Sigmoid colon (tissue), 7 donors: ENCODE measurements around the gene TMEM143. TPM values are rescaled to one million over a fixed set of nuclear protein-coding genes. Genes with fewer than 3 reads are reported as not detected.

Source experiments
- DNase-seq: peaks from one replicate; pipeline ENCODE4 v3.0.0-alpha.2; 2019
- H3K27ac ChIP-seq, 4 donors: fragments of 200-600 bp; sonication (generic); one replicate each; pipeline ENCODE4 v1.5.1; 2016 to 2019; ENCODE audit warnings: mild to moderate bottlenecking in 1 of 4
- H3K27me3 ChIP-seq, 3 donors: fragments of 200-600 bp; sonication (generic); one replicate each; pipeline ENCODE4 v1.5.1; 2019; ENCODE audit warnings: mild to moderate bottlenecking in 1 of 3
- H3K36me3 ChIP-seq, 4 donors: fragments of 200-600 bp; sonication (generic); one replicate each; pipeline ENCODE4 v1.5.1; 2016 to 2019
- H3K4me1 ChIP-seq, 4 donors: fragments of 200-600 bp; sonication (generic); one replicate each; pipeline ENCODE4 v1.5.1; 2017 to 2019
- H3K4me3 ChIP-seq, 4 donors: fragments of 200-600 bp; sonication (generic); one replicate each; pipeline ENCODE4 v1.5.1; 2017 to 2019; ENCODE audit warnings: mild to moderate bottlenecking in 2 of 4, moderate library complexity in 1 of 4
- H3K9me3 ChIP-seq, 4 donors: fragments of 200-600 bp in 3 of 4; sonication (generic) in 3 of 4; one replicate each; pipeline versions ENCODE4 v1.5.1 to v1.6.1; 2013 to 2019
- EP300 ChIP-seq, 4 donors: sonication (generic); formaldehyde crosslinking; IDR thresholded peaks; one replicate each; pipeline ENCODE4 v1.6.1; 2017; ENCODE audit warnings: antibody characterized with exemption in 4 of 4
- POLR2A ChIP-seq, 2 donors: fragments of 450-650 bp; IDR thresholded peaks; one replicate each; pipeline ENCODE4 v1.6.1; 2016; ENCODE audit warnings: antibody characterized with exemption in 2 of 2, mild to moderate bottlenecking in 2 of 2, moderate library complexity in 2 of 2
- POLR2AphosphoS5 ChIP-seq, 4 donors: sonication (generic); formaldehyde crosslinking; IDR thresholded peaks; one replicate each; pipeline ENCODE4 v1.6.1; 2017; ENCODE audit warnings: antibody characterized with exemption in 4 of 4
- WGBS, 2 donors: extraction: QIAGEN DNeasy Blood & Tissue Kit; methylation state at CpG; one replicate each; pipeline ENCODE4 v1.1.7; 2013; 5-methylcytosine and 5-hydroxymethylcytosine counted together
- intact Hi-C: fragments of 100-400 bp; cut with DNase I; formaldehyde crosslinking; loops from one replicate; pipeline ENCODE4 v1.15.1; 2023
- polyA plus RNA-seq, 3 donors: library from polyadenylated mRNA; stranded (reverse); fragments of 200-250 nt; gene quantifications; one replicate each; pipeline ENCODE4 v1.2.3, GENCODE V29; 2013
- total RNA-seq, 4 donors: library from RNA; depleted of rRNA; stranded (reverse); fragments of >200 nt; gene quantifications; one replicate each; pipeline ENCODE4 v1.1.0, GENCODE V29; 2016
- TF ChIP-seq, protein P1 (sequence below), 4 experiments: fragments of 450-650 bp in 3 of 4; fragments of 200-600 bp in 1 of 4; IDR thresholded peaks; one replicate each; pipeline ENCODE4 v1.5.1; 2016 to 2019; ENCODE audit warnings: antibody characterized with exemption in 4 of 4, mild to moderate bottlenecking in 3 of 4, moderate library complexity in 2 of 4
- donor health status: healthy with polysubstance abuse.
- donor health status: Bipolar disorder and iron deficiency.
- donor health status: healthy.

TMEM143 gene
- total and polyA plus RNA-seq, 7 donors: 4.2 to 8.9 (median 6.8) TPM

DNA sequence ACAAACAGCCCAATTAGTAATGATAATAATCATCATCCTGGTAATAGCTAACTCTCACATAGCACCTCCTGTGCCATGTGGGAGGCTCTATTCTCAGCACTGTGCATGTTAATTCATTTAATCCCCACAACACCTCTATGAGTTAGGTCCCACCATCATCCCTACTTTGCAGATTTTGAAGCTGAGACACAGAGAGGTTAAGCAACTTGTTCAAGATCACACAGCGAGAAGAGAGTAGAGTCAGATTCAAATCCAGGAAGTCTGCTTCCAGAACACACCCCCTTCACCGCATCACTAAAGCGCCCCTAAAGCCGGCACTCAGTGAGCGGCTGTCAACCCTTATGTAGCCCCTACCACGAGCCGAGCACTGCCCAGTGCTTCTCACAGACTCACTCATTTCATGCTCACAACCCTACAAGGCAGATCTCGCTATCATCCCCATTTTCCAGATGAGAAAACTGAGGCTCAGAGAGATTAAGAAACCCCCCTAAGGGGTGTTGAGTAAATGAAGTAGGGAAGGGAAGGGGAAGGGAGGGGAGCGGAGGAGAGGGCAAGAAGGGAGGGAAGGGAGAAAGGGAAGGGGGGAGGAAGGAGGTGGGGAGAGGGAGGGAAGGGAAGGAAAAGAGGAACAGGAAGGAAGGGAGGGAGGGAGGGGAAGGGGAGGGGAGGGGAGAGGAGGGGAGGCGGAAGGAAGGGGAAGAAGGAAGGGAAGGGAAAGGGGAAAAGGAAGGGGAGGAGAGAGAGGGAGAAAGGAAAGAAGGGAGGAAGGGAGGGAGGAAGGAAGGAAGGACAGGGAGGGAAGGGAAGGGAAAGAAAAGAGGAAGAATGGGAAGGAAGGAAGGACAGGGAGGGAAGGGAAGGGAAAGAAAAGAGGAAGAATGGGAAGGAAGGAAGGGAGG lies 22.0 kb downstream of the TMEM143 start:
- DNase-seq: no peak
- no peak for TF ChIP-seq EP300 (IDR thresholded peaks at IDR 0.05)
- TF ChIP-seq, protein P1, sequence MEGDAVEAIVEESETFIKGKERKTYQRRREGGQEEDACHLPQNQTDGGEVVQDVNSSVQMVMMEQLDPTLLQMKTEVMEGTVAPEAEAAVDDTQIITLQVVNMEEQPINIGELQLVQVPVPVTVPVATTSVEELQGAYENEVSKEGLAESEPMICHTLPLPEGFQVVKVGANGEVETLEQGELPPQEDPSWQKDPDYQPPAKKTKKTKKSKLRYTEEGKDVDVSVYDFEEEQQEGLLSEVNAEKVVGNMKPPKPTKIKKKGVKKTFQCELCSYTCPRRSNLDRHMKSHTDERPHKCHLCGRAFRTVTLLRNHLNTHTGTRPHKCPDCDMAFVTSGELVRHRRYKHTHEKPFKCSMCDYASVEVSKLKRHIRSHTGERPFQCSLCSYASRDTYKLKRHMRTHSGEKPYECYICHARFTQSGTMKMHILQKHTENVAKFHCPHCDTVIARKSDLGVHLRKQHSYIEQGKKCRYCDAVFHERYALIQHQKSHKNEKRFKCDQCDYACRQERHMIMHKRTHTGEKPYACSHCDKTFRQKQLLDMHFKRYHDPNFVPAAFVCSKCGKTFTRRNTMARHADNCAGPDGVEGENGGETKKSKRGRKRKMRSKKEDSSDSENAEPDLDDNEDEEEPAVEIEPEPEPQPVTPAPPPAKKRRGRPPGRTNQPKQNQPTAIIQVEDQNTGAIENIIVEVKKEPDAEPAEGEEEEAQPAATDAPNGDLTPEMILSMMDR (IDR thresholded peaks at IDR 0.05): no peak
- no peak for TF ChIP-seq POLR2A (IDR thresholded peaks at IDR 0.05)
- TF ChIP-seq POLR2AphosphoS5 (IDR thresholded peaks at IDR 0.05): no peak
- Histone ChIP-seq H3K27ac (no peak overlapping the region), H3K4me3 (no peak overlapping the region), H3K4me1 (no peaks in the 10 kb centered on the region), H3K27me3 (no peaks in the 10 kb centered on the region), H3K9me3 (no peaks in the 10 kb centered on the region), H3K36me3 (peaks cover 0 to 12% (median 0%) of the 10 kb centered on the region in 4 donors)
- intact Hi-C loops: no loop called here
- 97% methylated on average over 10 of the region's 10 CpGs for WGBS, 2 donors

DNA sequence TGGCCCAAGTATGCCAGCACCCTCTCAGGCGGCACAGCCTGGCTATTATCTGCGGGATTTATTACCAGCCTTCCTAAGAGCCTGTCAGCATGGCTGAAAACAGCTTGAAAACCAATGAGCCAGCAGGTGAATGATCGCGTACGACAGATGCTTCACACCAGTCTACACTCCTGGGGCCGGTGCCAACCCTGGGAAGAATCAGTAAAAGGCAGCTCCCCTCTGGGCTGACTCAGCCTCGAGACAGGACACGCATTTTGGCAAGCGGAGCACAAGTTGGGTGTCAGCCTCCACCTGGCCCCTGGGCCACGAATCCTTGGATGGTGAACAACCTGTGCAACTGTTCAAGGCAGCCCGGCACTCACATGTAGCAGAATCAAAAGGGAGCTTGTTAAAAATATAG lies 22.7 kb downstream of the TMEM143 start:
- TF ChIP-seq, protein P1 (IDR thresholded peaks at IDR 0.05): no peak
- TF ChIP-seq POLR2A (IDR thresholded peaks at IDR 0.05): no peak
- no peak for TF ChIP-seq EP300 (IDR thresholded peaks at IDR 0.05)
- no peak for TF ChIP-seq POLR2AphosphoS5 (IDR thresholded peaks at IDR 0.05)
- no peaks in the 10 kb centered on the region for H3K4me1 ChIP-seq
- H3K4me3 ChIP-seq: no peak overlapping the region
- intact Hi-C loops: no loop called here
- H3K36me3 ChIP-seq: peaks cover 0 to 12% (median 0%) of the 10 kb centered on the region in 4 donors
- no peak for DNase-seq
- H3K27me3 ChIP-seq: no peaks in the 10 kb centered on the region
- no peaks in the 10 kb centered on the region for H3K9me3 ChIP-seq
- whole genome bisulfite sequencing, 2 donors: 94% methylated on average over 11 of the region's 11 CpGs
- H3K27ac ChIP-seq: no peak overlapping the region

DNA sequence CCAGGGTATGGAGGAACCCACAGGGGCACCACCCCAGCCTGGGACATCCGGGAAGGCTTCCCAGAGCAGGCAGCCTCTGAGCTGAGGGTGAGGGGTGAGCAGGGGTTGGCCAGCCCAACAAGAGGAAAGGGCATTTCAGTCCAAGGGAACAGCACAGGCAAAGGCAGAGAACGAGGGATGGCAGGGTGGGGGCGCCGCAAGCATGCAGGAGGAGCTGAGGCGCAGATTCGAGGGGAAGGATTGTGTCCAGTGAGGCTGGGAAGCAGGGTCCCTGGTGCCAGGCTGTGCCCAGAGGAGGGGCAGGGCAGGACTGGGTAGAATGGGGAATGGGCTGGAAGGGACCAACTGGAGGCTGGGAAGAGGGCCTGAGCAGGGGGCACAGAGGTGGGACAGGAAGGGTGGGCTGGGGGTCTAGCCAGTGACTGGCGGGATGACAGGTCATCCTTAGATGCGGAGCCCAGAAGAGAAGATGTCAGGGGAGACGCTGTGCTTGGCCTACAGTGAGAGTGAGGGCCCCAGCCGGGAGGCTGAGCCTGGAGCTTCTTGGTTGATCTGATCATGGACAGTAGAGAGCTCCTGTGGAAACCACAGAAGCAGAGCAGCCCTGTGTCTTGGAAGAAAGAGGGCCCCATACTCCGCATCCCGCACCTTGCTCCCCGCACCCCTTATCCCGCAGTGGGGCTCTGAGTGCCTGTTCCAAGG lies 24.8 kb downstream of the TMEM143 start:
- intact Hi-C loops: no loop called here
- Histone ChIP-seq H3K4me3 (no peak overlapping the region), H3K27me3 (no peaks in the 10 kb centered on the region), H3K4me1 (peaks cover 0 to 3% (median 0%) of the 10 kb centered on the region in 4 donors), H3K27ac (no peak overlapping the region), H3K36me3 (peaks cover 0 to 8% (median 0%) of the 10 kb centered on the region in 4 donors), H3K9me3 (no peaks in the 10 kb centered on the region)
- WGBS, 2 donors: 94 to 95% methylated on average over 14 of the region's 14 CpGs
- TF ChIP-seq EP300 (IDR thresholded peaks at IDR 0.05) (no peak), POLR2A (IDR thresholded peaks at IDR 0.05) (no peak), POLR2AphosphoS5 (IDR thresholded peaks at IDR 0.05) (no peak)
- TF ChIP-seq, protein P1 (IDR thresholded peaks at IDR 0.05): no peak
- DNase-seq: no peak

DNA sequence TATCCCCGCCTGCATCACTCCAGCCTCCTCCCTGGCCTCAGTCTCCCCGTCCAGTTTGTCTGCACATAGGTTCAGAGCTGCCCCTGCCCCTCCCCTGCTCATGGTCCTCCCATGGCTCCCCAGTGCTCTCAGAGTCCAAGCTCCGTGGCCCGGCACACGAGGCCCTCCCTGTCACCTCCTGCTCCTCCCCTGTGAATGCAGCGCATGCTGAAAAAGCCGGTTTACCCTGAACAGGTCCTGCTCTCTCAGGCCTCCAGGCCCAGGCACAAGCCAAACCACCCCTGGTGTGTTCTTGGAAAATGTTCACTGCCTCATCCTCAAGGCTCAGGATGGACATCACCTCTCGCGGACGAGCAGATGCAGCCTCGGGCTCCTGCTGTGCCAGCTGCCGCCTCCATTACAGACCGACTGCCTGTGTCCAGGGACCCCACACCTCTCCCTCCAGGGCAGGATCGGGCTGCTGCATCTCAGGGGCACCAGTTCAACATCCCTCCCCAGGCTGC lies 25.4 kb downstream of the TMEM143 start:
- Histone ChIP-seq H3K4me3 (no peak overlapping the region), H3K36me3 (peaks cover 0 to 7% (median 0%) of the 10 kb centered on the region in 4 donors), H3K27me3 (no peaks in the 10 kb centered on the region), H3K27ac (no peak overlapping the region), H3K9me3 (no peaks in the 10 kb centered on the region), H3K4me1 (peaks cover 0 to 10% (median 5%) of the 10 kb centered on the region in 4 donors)
- intact Hi-C loops: no loop called here
- DNase-seq: no peak
- WGBS, 2 donors: 93% methylated on average over 14 of the region's 14 CpGs
- TF ChIP-seq, protein P1 (IDR thresholded peaks at IDR 0.05): no peak
- TF ChIP-seq POLR2AphosphoS5 (IDR thresholded peaks at IDR 0.05) (no peak), EP300 (IDR thresholded peaks at IDR 0.05) (no peak), POLR2A (IDR thresholded peaks at IDR 0.05) (no peak)
